ENCODE results near the gene CKS1B.

CKS1B gene

DNA sequence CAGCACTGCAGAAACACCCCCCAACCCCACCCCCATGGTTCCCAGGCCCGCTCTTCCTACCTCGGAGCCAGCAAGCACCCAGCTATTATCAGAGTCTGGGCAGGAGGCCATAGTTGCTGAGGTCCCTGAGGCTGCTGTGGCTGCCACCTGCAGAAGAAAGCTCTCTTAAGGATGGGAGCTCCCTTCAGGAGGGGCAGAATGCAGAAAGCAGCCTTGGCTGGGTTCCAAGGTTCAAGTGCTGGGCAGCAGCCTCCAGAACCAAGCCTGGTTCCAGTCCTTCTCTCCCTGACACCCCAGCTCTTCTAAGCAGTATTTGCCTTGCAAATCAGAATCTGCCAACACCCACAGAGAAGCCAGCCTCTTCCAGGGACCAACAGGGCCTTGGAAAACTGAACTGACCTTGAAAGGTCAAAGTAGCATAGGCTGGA is 20.9 kb upstream of the CKS1B start:
- peaks cover 7% of the 10 kb centered on the region for H3K4me1 ChIP-seq (ENCODE audit: control insufficient read depth, low read depth, low read length)
- H3K18ac ChIP-seq (ENCODE audit: low read length), result no peak overlapping the region
- H4K5ac ChIP-seq (ENCODE audit: low read length), result no peak overlapping the region
- H3K4me2 ChIP-seq (ENCODE audit: low read length), result no peak overlapping the region
- H2BK15ac ChIP-seq (replicated peaks; ENCODE audit: low read depth), result no peak overlapping the region
- H2BK5ac ChIP-seq (ENCODE audit: low read length), result no peak overlapping the region
- H3K79me2 ChIP-seq (ENCODE audit: control insufficient read depth, insufficient read depth, low read length), result no peaks in the 10 kb centered on the region
- H3K36me3 ChIP-seq (ENCODE audit: control insufficient read depth, insufficient read depth, low read length), result no peaks in the 10 kb centered on the region
- H3K27me3 ChIP-seq (ENCODE audit: insufficient read depth, low read length, poor library complexity), result no peaks in the 10 kb centered on the region
- peaks cover 4% of the 10 kb centered on the region for H3K79me1 ChIP-seq (ENCODE audit: low read length)
- no peak overlapping the region for H3K56ac ChIP-seq (ENCODE audit: low read length)
- no peak overlapping the region for H3K4ac ChIP-seq (ENCODE audit: low read depth, low read length)
- H4K8ac ChIP-seq (ENCODE audit: low read depth, low read length), result no peak overlapping the region
- no peak overlapping the region for H3K9ac ChIP-seq (ENCODE audit: low read length)
- H3K4me3 ChIP-seq (ENCODE audit: low read length), result no peak overlapping the region
- no peak overlapping the region for H3K27ac ChIP-seq (ENCODE audit: low read depth, low read length)
- WGBS (ENCODE audit: extremely low coverage, insufficient coverage, low lambda C conversion rate), result no CpG with 5 or more reads among the region's 2 CpGs
- no peak overlapping the region for H3K23ac ChIP-seq (ENCODE audit: low read length)
- H2BK120ac ChIP-seq (ENCODE audit: low read depth, low read length), result no peak overlapping the region
- H2AK5ac ChIP-seq (ENCODE audit: low read length), result no peak overlapping the region
- DNase-seq, result no peak

DNA sequence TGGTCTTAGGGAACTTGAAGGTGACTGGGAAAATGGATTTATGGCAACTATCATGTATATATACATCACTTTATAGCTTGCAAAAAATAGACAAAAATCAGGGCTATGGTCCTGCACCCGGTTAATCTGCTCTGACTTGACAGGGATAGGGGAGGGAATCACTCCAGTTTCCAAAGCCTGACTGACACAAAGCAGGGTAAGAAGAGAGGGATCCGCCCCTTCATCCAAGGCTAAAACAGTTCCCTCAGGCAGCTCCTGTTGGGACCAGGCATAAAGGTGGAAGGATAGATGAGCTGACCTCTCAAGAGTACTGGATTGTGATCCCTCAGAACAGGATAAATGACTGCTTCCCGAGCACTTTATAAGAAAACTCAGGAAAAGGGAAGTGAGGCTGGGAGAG is 19.9 kb upstream of the CKS1B start:
- no CpG with 5 or more reads among the region's 3 CpGs for WGBS (ENCODE audit: extremely low coverage, insufficient coverage, low lambda C conversion rate)
- H3K4me2 ChIP-seq (ENCODE audit: low read length), result no peak overlapping the region

GRCh38 chr1:154955039-154955717 is 19.3 kb upstream of the CKS1B start:
- Histone ChIP-seq H3K4me1 (ENCODE audit: control insufficient read depth, low read depth, low read length) (peaks cover 7% of the 10 kb centered on the region), H3K56ac (ENCODE audit: low read length) (no peak overlapping the region), H4K5ac (ENCODE audit: low read length) (no peak overlapping the region), H3K27ac (ENCODE audit: low read depth, low read length) (peak overlapping the region; percentile 86), H2BK15ac (replicated peaks; ENCODE audit: low read depth) (no peak overlapping the region), H3K79me1 (ENCODE audit: low read length) (peaks cover 4% of the 10 kb centered on the region), H3K27me3 (ENCODE audit: insufficient read depth, low read length, poor library complexity) (no peaks in the 10 kb centered on the region), H3K4me2 (ENCODE audit: low read length) (peak overlapping the region; percentile 90), H4K8ac (ENCODE audit: low read depth, low read length) (no peak overlapping the region), H3K23ac (ENCODE audit: low read length) (no peak overlapping the region), H3K4me3 (ENCODE audit: low read length) (peak overlapping the region; percentile 67), H3K9ac (ENCODE audit: low read length) (peak overlapping the region; percentile 85), H3K4ac (ENCODE audit: low read depth, low read length) (no peak overlapping the region), H2BK120ac (ENCODE audit: low read depth, low read length) (no peak overlapping the region), H2BK5ac (ENCODE audit: low read length) (no peak overlapping the region), H3K36me3 (ENCODE audit: control insufficient read depth, insufficient read depth, low read length) (no peaks in the 10 kb centered on the region), H3K79me2 (ENCODE audit: control insufficient read depth, insufficient read depth, low read length) (no peaks in the 10 kb centered on the region), H3K18ac (ENCODE audit: low read length) (no peak overlapping the region), H2AK5ac (ENCODE audit: low read length) (no peak overlapping the region)
- no CpG with 5 or more reads among the region's 4 CpGs for WGBS (ENCODE audit: extremely low coverage, insufficient coverage, low lambda C conversion rate)
- DNase-seq, result peak; percentile 95

More for the DNA sequence above, 19.9 kb upstream of the CKS1B start:
- no peak overlapping the region for H3K18ac ChIP-seq (ENCODE audit: low read length)
- no peak overlapping the region for H3K23ac ChIP-seq (ENCODE audit: low read length)
- H2BK15ac ChIP-seq (replicated peaks; ENCODE audit: low read depth), result no peak overlapping the region
- no peaks in the 10 kb centered on the region for H3K36me3 ChIP-seq (ENCODE audit: control insufficient read depth, insufficient read depth, low read length)
- no peak for DNase-seq
- peaks cover 7% of the 10 kb centered on the region for H3K4me1 ChIP-seq (ENCODE audit: control insufficient read depth, low read depth, low read length)
- no peak overlapping the region for H2AK5ac ChIP-seq (ENCODE audit: low read length)
- no peak overlapping the region for H4K8ac ChIP-seq (ENCODE audit: low read depth, low read length)
- H3K4me3 ChIP-seq (ENCODE audit: low read length), result no peak overlapping the region
- no peak overlapping the region for H3K56ac ChIP-seq (ENCODE audit: low read length)
- no peak overlapping the region for H3K9ac ChIP-seq (ENCODE audit: low read length)
- H4K5ac ChIP-seq (ENCODE audit: low read length), result no peak overlapping the region
- H3K4ac ChIP-seq (ENCODE audit: low read depth, low read length), result no peak overlapping the region
- H3K27ac ChIP-seq (ENCODE audit: low read depth, low read length), result no peak overlapping the region
- H2BK5ac ChIP-seq (ENCODE audit: low read length), result no peak overlapping the region
- no peak overlapping the region for H2BK120ac ChIP-seq (ENCODE audit: low read depth, low read length)
- H3K79me2 ChIP-seq (ENCODE audit: control insufficient read depth, insufficient read depth, low read length), result no peaks in the 10 kb centered on the region
- H3K79me1 ChIP-seq (ENCODE audit: low read length), result peaks cover 4% of the 10 kb centered on the region
- H3K27me3 ChIP-seq (ENCODE audit: insufficient read depth, low read length, poor library complexity), result no peaks in the 10 kb centered on the region

DNA sequence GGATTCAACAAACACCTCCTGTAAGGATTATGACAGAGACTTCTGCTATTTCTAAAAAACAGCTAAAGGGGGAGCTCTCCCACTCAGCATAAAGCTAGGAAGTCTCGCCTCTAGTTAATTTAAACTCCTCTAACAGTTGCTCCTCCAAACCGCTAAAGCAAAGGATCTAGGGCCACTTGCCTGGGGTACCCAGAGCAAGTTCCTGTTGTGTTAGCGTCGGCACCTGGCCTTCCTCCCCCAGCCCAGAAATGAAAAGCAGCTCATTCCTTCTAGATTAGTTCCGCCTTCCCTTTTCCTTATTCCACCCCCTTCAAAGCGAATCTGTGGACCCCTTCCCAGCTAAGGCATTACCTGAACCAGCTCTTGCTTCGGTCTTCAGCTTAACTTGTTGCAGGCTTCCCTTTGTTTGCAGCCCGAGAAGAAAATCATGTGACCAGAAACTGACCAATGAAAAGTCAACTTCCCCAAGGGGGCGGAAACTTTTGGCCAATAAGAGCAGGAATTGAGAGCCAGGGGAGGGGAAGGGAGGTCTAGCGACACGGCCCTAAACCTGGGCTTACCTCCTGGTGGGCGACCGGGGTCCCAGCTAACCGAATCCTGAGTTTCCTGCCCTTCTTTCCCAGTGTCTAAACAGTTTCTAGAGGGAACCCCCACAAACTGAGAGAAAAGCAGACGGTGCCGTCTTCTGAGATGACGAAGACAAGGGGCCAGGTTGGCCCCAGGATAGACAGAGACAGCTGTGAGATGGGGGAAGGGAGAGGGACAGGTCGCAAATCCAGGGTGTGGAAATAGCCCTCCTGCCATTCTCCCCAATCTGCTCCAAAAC is 18.6 kb upstream of the CKS1B start, which contains the start of gene PBXIP1:
TSS of gene PBXIP1 (minus strand) at position 382 of the 826 bp plus-strand sequence. CDS start 2,378 bp downstream, outside the sequence.
- peak within 1 kb of the TSS; percentile 31 for H4K8ac ChIP-seq (ENCODE audit: low read depth, low read length)
- WGBS (ENCODE audit: extremely low coverage, insufficient coverage, low lambda C conversion rate), result no CpG with 5 or more reads among the region's 18 CpGs
- peak within 1 kb of the TSS; percentile 67 for H3K4me3 ChIP-seq (ENCODE audit: low read length)
- no peak within 1 kb of the TSS for H4K5ac ChIP-seq (ENCODE audit: low read length)
- peak within 1 kb of the TSS; percentile 85 for H3K9ac ChIP-seq (ENCODE audit: low read length)
- no peak within 1 kb of the TSS for H3K4ac ChIP-seq (ENCODE audit: low read depth, low read length)
- peak within 1 kb of the TSS; percentile 93 for H3K4me2 ChIP-seq (ENCODE audit: low read length)
- H2BK15ac ChIP-seq (replicated peaks; ENCODE audit: low read depth), result no peak within 1 kb of the TSS
- H3K4me1 ChIP-seq (ENCODE audit: control insufficient read depth, low read depth, low read length), result peaks cover 11% of the 10 kb centered on the region
- H3K79me2 ChIP-seq (ENCODE audit: control insufficient read depth, insufficient read depth, low read length), result peaks cover 6% of the 10 kb centered on the region
- H2AK5ac ChIP-seq (ENCODE audit: low read length), result no peak within 1 kb of the TSS
- peak within 1 kb of the TSS; percentile 21 for H3K18ac ChIP-seq (ENCODE audit: low read length)
- H3K36me3 ChIP-seq (ENCODE audit: control insufficient read depth, insufficient read depth, low read length), result no peaks in the 10 kb centered on the region
- H3K56ac ChIP-seq (ENCODE audit: low read length), result peak within 1 kb of the TSS; percentile 89
- H3K27me3 ChIP-seq (ENCODE audit: insufficient read depth, low read length, poor library complexity), result no peaks in the 10 kb centered on the region
- H2BK120ac ChIP-seq (ENCODE audit: low read depth, low read length), result no peak within 1 kb of the TSS
- H3K23ac ChIP-seq (ENCODE audit: low read length), result peak within 1 kb of the TSS; percentile 33
- H3K27ac ChIP-seq (ENCODE audit: low read depth, low read length), result peak within 1 kb of the TSS; percentile 86
- peaks cover 7% of the 10 kb centered on the region for H3K79me1 ChIP-seq (ENCODE audit: low read length)
- H2BK5ac ChIP-seq (ENCODE audit: low read length), result peak within 1 kb of the TSS; percentile 63
- DNase-seq, result peak; percentile 99

DNA sequence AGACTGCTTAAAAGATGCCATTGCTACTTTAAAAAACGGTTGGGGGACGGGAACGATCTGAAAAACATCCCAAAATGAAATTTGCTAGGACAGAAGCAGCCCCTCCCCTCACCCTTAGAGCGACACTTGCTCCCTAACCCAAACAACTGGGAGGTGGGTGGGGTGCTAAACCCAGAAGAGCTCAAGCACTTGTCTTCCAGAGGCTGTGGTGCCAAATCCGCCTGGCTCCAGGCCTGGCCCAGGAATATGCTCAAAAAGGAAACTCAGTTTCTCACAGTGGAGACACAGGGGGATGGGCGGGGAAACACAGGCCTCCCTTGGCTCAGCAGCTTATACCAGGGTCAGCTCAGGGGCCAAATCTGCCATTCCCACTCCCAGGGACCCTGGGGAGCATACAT is 17.9 kb upstream of the CKS1B start:
- Histone ChIP-seq H3K4me2 (ENCODE audit: low read length) (peak overlapping the region; percentile 93), H3K23ac (ENCODE audit: low read length) (peak overlapping the region; percentile 33), H2BK15ac (replicated peaks; ENCODE audit: low read depth) (no peak overlapping the region), H3K56ac (ENCODE audit: low read length) (peak overlapping the region; percentile 84), H4K8ac (ENCODE audit: low read depth, low read length) (peak overlapping the region; percentile 31), H4K5ac (ENCODE audit: low read length) (no peak overlapping the region), H3K4ac (ENCODE audit: low read depth, low read length) (no peak overlapping the region), H2AK5ac (ENCODE audit: low read length) (no peak overlapping the region), H3K79me1 (ENCODE audit: low read length) (peaks cover 7% of the 10 kb centered on the region), H3K9ac (ENCODE audit: low read length) (peak overlapping the region; percentile 85), H2BK5ac (ENCODE audit: low read length) (peak overlapping the region; percentile 63), H3K4me1 (ENCODE audit: control insufficient read depth, low read depth, low read length) (peaks cover 11% of the 10 kb centered on the region), H3K18ac (ENCODE audit: low read length) (no peak overlapping the region), H2BK120ac (ENCODE audit: low read depth, low read length) (no peak overlapping the region), H3K27ac (ENCODE audit: low read depth, low read length) (peak overlapping the region; percentile 62), H3K27me3 (ENCODE audit: insufficient read depth, low read length, poor library complexity) (no peaks in the 10 kb centered on the region), H3K79me2 (ENCODE audit: control insufficient read depth, insufficient read depth, low read length) (peaks cover 6% of the 10 kb centered on the region), H3K36me3 (ENCODE audit: control insufficient read depth, insufficient read depth, low read length) (no peaks in the 10 kb centered on the region), H3K4me3 (ENCODE audit: low read length) (peak overlapping the region; percentile 56)
- WGBS (ENCODE audit: extremely low coverage, insufficient coverage, low lambda C conversion rate), result no CpG with 5 or more reads among the region's 6 CpGs
- DNase-seq, result peak; percentile 40
